H1 (cell line): ENCODE data around the gene CA10. TPM values are rescaled to one million over a fixed set of nuclear protein-coding genes. Genes with fewer than 3 reads are reported as not detected.

ENCODE experiments used
- KDM5A ChIP-seq: fragments of 200-600 bp; IDR thresholded peaks from 2 replicates; pipeline ENCODE4 v1.7.1; 2012; ENCODE audit warnings: mild to moderate bottlenecking, low read length, inconsistent platforms, mixed read lengths
- polyA plus RNA-seq, 7 experiments: library from polyadenylated mRNA; depleted of rRNA in 3 of 7; stranded (reverse) in 5 of 7; unstranded in 2 of 7; fragments of >200 nt in 5 of 7; fragments of 200-250 nt in 2 of 7; gene quantifications; 1 replicate in 5 of 7; 2 replicates in 1 of 7; 4 replicates in 1 of 7; pipeline versions ENCODE4 v1.2.1 to v1.2.3, GENCODE V29; 2011 to 2013; ENCODE audit warnings: missing spikeins in 2 of 7, mixed read lengths in 2 of 7
- total RNA-seq: library from RNA; stranded (reverse); fragmentation: NEBNext Ultra II Directional; extraction: Animal tissue kit (Norgen Biotek cat#: 25700); gene quantifications from 2 replicates; pipeline ENCODE4 v1.2.1, GENCODE V29; 2021

The CA10 gene
- total and polyA plus RNA-seq, 2 of the 8 experiments (the other 6 are each of a cell fraction or from before 2014, with no cell fraction given), result 0.60 to 0.63 TPM

- TF ChIP-seq KDM5A, result no peak
These were observed 254.1 kb downstream of the CA10 start (continued) for GRCh38 chr17:51904379-51904778.
